Left hindlimb (tissue), 1 donor: ENCODE measurements around the gene MARK1.
"Not testable (repeated sequence)": the region's sequence is repeated elsewhere in the genome, so short reads cannot be mapped to it uniquely, and the experiment has no call there.

ENCODE experiments used
- DNase-seq: peaks from one replicate; pipeline ENCODE4 v3.0.0-alpha.2; 2018

MARK1 gene

GRCh38 chr1:220529521-220530020 is 1.6 kb downstream of the MARK1 start:
- no peak for DNase-seq

- no peak for DNase-seq
Observed at GRCh38 chr1:220533504-220534109, 5.7 kb downstream of the MARK1 start.

- DNase-seq: no peak
Observed at GRCh38 chr1:220544901-220545303, 17.0 kb downstream of the MARK1 start.

GRCh38 chr1:220550811-220551399 is 23.0 kb downstream of the MARK1 start:
- no peak for DNase-seq

- DNase-seq: no peak
Observed at GRCh38 chr1:220551718-220552117, 23.8 kb downstream of the MARK1 start.

GRCh38 chr1:220552672-220553260 is 24.8 kb downstream of the MARK1 start:
- DNase-seq: no peak

- no peak for DNase-seq
Observed at GRCh38 chr1:220556641-220557040, 28.7 kb downstream of the MARK1 start.

GRCh38 chr1:220563564-220563963 is 35.6 kb downstream of the MARK1 start:
- no peak for DNase-seq

- no peak for DNase-seq
Observed at GRCh38 chr1:220564216-220564615, 36.3 kb downstream of the MARK1 start.

- no peak for DNase-seq
Observed at GRCh38 chr1:220565670-220566069, 37.7 kb downstream of the MARK1 start.

GRCh38 chr1:220566869-220567268 is 38.9 kb downstream of the MARK1 start:
- DNase-seq: no peak

- no peak for DNase-seq
Observed at GRCh38 chr1:220572416-220572815, 44.5 kb downstream of the MARK1 start.

GRCh38 chr1:220573836-220574235 is 45.9 kb downstream of the MARK1 start:
- DNase-seq: no peak

- DNase-seq: no peak
Observed at GRCh38 chr1:220575718-220576497, 48.0 kb downstream of the MARK1 start.

GRCh38 chr1:220577926-220578325 is 50.0 kb downstream of the MARK1 start:
- DNase-seq: no peak

GRCh38 chr1:220579317-220579716 is 51.4 kb downstream of the MARK1 start:
- no peak for DNase-seq

GRCh38 chr1:220592714-220593113 is 64.8 kb downstream of the MARK1 start:
- no peak for DNase-seq

GRCh38 chr1:220594356-220594755 is 66.4 kb downstream of the MARK1 start:
- no peak for DNase-seq

GRCh38 chr1:220595179-220595578 is 67.2 kb downstream of the MARK1 start:
- DNase-seq: no peak

GRCh38 chr1:220604926-220605325 is 77.0 kb downstream of the MARK1 start:
- no peak for DNase-seq

- not testable (repeated sequence) for DNase-seq
Observed at GRCh38 chr1:220605651-220606050, 77.7 kb downstream of the MARK1 start.

GRCh38 chr1:220611100-220611499 is 83.2 kb downstream of the MARK1 start:
- DNase-seq: not testable (repeated sequence)

GRCh38 chr1:220616836-220617235 is 88.9 kb downstream of the MARK1 start:
- no peak for DNase-seq

GRCh38 chr1:220628431-220628830 is 100.5 kb downstream of the MARK1 start:
- no peak for DNase-seq
